Thyroid gland (tissue), 4 donors: Measurements from ENCODE around the gene SBK3. TPM values are rescaled to one million over a fixed set of nuclear protein-coding genes. Genes with fewer than 3 reads are reported as not detected.
A peak's percentile ranks its signal among the peaks of the same experiment; 100 is the strongest.

ENCODE experiments used
- DNase-seq, 2 donors: peaks; one replicate each; pipeline ENCODE4 v3.0.0-alpha.2; 2019
- H3K27ac ChIP-seq, 3 donors: fragments of 200-600 bp; sonication (generic); 1 replicate in 2 of 3; 2 replicates in 1 of 3; pipeline ENCODE4 v1.5.1; 2016 to 2019; ENCODE audit warnings: mild to moderate bottlenecking in 1 of 3, moderate library complexity in 1 of 3
- H3K27me3 ChIP-seq: fragments of 200-600 bp; sonication (generic); one replicate; pipeline ENCODE4 v1.5.1; 2019
- H3K36me3 ChIP-seq, 2 donors: fragments of 200-600 bp; sonication (generic); one replicate each; pipeline ENCODE4 v1.5.1; 2016 to 2019
- H3K4me1 ChIP-seq, 2 donors: fragments of 200-600 bp; sonication (generic); one replicate each; pipeline ENCODE4 v1.5.1; 2017 to 2019
- H3K4me3 ChIP-seq, 3 donors: fragments of 200-600 bp; sonication (generic); replicated peaks in 1 of 3; 1 replicate in 2 of 3; 2 replicates in 1 of 3; pipeline ENCODE4 v1.5.1; 2016; ENCODE audit warnings: mild to moderate bottlenecking in 1 of 3
- H3K9me3 ChIP-seq: fragments of 200-600 bp; sonication (generic); one replicate; pipeline ENCODE4 v1.5.1; 2017
- CTCF ChIP-seq, 6 experiments: fragments of 200-600 bp in 3 of 6; fragments of 450-650 bp in 3 of 6; sonication (generic) in 3 of 6; IDR thresholded peaks; one replicate each; pipeline ENCODE4 v1.5.1; 2016 to 2019; ENCODE audit warnings: antibody characterized with exemption in 6 of 6, mild to moderate bottlenecking in 2 of 6, inconsistent platforms in 1 of 6, moderate library complexity in 1 of 6
- POLR2A ChIP-seq, 2 donors: fragments of 450-650 bp; IDR thresholded peaks; one replicate each; pipeline ENCODE4 v1.6.1; 2017; ENCODE audit warnings: antibody characterized with exemption in 2 of 2, mild to moderate bottlenecking in 2 of 2, moderate library complexity in 1 of 2
- WGBS, 2 donors: methylation state at CpG; one replicate each; pipeline ENCODE4 v1.1.5; 2017; 5-methylcytosine and 5-hydroxymethylcytosine counted together
- intact Hi-C: fragments of 100-400 bp; cut with DNase I; formaldehyde crosslinking; loops from one replicate; pipeline ENCODE4 v1.15.1; 2023
- total RNA-seq, 4 donors: library from RNA; depleted of rRNA; stranded (reverse); fragments of >200 nt; gene quantifications; one replicate each; pipeline ENCODE4 v1.2.3, GENCODE V29; 2016

Gene SBK3
- total RNA-seq = 10 to 100 TPM in 1 of 4 donors, under 1 TPM in 1, not detected in 2; 0.94 to 14.8 TPM

DNA sequence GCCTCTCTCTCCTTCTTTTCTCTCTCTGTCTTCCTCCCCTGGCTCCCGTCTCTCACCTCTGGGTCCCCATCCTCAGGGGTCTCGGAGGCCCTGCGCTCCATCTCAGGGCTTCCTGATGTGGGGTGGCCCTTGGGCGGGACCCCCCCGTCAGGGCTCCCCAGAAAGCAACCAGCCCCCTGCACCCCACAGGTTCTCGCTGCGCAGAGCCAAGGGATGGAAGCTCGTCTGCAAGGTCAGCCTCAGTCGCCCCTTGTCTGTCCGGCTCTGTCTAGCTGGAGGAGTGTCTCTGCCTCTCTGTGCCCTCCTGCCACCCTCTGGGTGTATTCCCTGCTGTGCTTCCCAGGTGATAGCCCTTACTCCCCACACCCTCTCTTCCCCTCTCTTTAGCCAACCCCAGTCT is at the start of gene SBK3:
TSS of gene SBK3 (minus strand) at position 101 of the 400 bp plus-strand sequence. CDS start at position 101, 0 bp downstream.
- intact Hi-C loops = no loop called here
- H3K4me3 ChIP-seq = no peak within 1 kb of the TSS
- WGBS, 2 donors = 86 to 92% methylated on average over 10 of the region's 10 CpGs
- no peaks in the 10 kb centered on the region for H3K36me3 ChIP-seq
- no peak for DNase-seq
- H3K27ac ChIP-seq = peak within 1 kb of the TSS; percentile 59 to 86 (median 83)
- H3K27me3 ChIP-seq = no peaks in the 10 kb centered on the region
- TF ChIP-seq POLR2A (IDR thresholded peaks at IDR 0.05) (no peak), CTCF (IDR thresholded peaks at IDR 0.05) (no peak)
- H3K4me1 ChIP-seq = peaks cover 12 to 31% of the 10 kb centered on the region in 2 donors
- no peaks in the 10 kb centered on the region for H3K9me3 ChIP-seq

GRCh38 chr19:55593096-55593772 is 47.9 kb upstream of the SBK3 start:
- H3K27me3 ChIP-seq = no peaks in the 10 kb centered on the region
- intact Hi-C loops = no loop called here
- H3K9me3 ChIP-seq = no peaks in the 10 kb centered on the region
- no peak overlapping the region for H3K4me3 ChIP-seq
- TF ChIP-seq POLR2A (IDR thresholded peaks at IDR 0.05) (no peak), CTCF (IDR thresholded peaks at IDR 0.05) (no peak)
- no peaks in the 10 kb centered on the region for H3K4me1 ChIP-seq
- WGBS, 2 donors = 91 to 95% methylated on average over 8 to 13 of the region's 68 CpGs
- H3K27ac ChIP-seq = no peak overlapping the region
- H3K36me3 ChIP-seq = peaks cover 11 to 19% of the 10 kb centered on the region in 2 donors
- no peak for DNase-seq

DNA sequence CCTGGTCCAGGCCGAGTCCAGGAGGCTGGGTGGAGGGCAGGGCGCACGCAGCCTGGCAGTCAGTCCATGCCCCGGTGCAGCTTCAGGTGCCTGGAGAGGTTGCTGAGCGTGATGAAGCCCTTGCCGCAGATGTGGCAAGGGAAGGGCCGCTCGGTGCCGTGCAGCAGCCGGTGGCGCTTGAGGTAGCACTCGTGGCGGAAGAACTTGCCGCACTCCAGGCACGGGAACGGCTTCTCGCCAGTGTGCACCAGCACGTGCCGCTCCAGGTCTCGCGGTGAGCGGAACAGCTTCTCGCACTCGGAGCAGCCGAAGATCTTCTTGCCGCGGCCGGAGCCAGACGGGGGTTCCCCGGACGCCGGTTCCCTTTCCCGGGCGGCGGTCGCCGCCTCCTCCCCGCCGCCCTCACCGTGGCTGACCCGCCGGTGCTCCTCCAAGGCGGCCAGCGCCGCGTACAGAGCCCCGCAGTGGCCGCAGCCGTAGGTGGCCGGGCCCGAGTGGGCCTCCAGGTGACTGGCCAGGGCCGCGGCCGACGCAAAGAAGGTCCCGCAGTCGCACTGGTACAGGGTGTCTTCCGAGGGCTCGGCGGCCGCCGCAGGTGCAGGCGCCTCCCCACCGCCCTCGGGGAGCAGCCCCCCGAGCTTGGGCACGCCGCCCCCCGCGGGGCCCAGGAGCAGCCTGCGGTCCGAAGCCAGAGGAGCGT is 47.2 kb upstream of the SBK3 start:
- intact Hi-C loops = no loop called here

DNA sequence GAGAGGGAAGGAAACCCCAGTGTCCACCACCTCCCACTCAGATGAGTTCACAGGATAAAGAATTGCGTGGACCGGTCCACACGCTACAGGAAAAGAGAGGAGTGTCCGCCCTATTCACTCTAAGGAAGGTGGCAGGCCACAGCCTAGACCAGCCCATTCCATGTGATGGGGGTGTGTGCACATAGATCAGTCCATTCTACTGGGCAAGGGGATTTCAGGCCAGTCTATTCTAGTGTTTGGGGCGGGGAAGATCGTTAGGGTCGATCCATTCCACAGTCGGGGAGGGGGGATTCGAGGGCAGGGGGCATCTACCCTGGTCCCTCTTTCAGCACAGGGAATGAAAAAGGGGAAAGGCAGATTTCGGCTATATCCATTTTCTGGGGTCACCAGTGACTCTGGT is 46.2 kb upstream of the SBK3 start:
- H3K36me3 ChIP-seq = peaks cover 11 to 15% of the 10 kb centered on the region in 2 donors
- peaks cover 4 to 13% of the 10 kb centered on the region in 2 donors for H3K4me1 ChIP-seq
- H3K27ac ChIP-seq = no peak overlapping the region
- no peaks in the 10 kb centered on the region for H3K27me3 ChIP-seq
- DNase-seq = no peak
- TF ChIP-seq POLR2A (IDR thresholded peaks at IDR 0.05) (no peak), CTCF (IDR thresholded peaks at IDR 0.05) (no peak)
- 83 to 85% methylated on average over 10 of the region's 10 CpGs for WGBS, 2 donors
- intact Hi-C loops = no loop called here
- H3K4me3 ChIP-seq = no peak overlapping the region
- no peaks in the 10 kb centered on the region for H3K9me3 ChIP-seq

More for the DNA sequence above, 47.2 kb upstream of the SBK3 start:
- TF ChIP-seq POLR2A (IDR thresholded peaks at IDR 0.05) = no peak
- TF ChIP-seq CTCF (IDR thresholded peaks at IDR 0.05) = no peak
- no peak for DNase-seq
- Histone ChIP-seq H3K27ac (no peak overlapping the region), H3K4me3 (no peak overlapping the region), H3K4me1 (peaks cover 0 to 3% of the 10 kb centered on the region in 2 donors), H3K27me3 (no peaks in the 10 kb centered on the region), H3K9me3 (no peaks in the 10 kb centered on the region), H3K36me3 (peaks cover 11 to 19% of the 10 kb centered on the region in 2 donors)
- 90 to 100% methylated on average over 7 to 49 of the region's 73 CpGs for WGBS, 2 donors

GRCh38 chr19:55590617-55591016 is 45.3 kb upstream of the SBK3 start:
- no peak for TF ChIP-seq CTCF (IDR thresholded peaks at IDR 0.05)
- H3K4me1 ChIP-seq = peaks cover 4 to 13% of the 10 kb centered on the region in 2 donors
- intact Hi-C loops = no loop called here
- H3K27ac ChIP-seq = no peak overlapping the region
- no peak overlapping the region for H3K4me3 ChIP-seq
- peaks cover 4 to 12% of the 10 kb centered on the region in 2 donors for H3K36me3 ChIP-seq
- WGBS, 2 donors = 91 to 92% methylated on average over 10 of the region's 10 CpGs
- H3K27me3 ChIP-seq = no peaks in the 10 kb centered on the region
- no peak for DNase-seq
- H3K9me3 ChIP-seq = no peaks in the 10 kb centered on the region
